Type B pancreatic cell (in vitro differentiated cells): ENCODE data around the gene ADGRG6. TPM values are rescaled to one million over a fixed set of nuclear protein-coding genes. Genes with fewer than 3 reads are reported as not detected.
"Not testable (repeated sequence)": the region's sequence is repeated elsewhere in the genome, so short reads cannot be mapped to it uniquely, and the experiment has no call there.

Experiments used
- DNase-seq: peaks from one replicate; pipeline ENCODE4 v3.0.0; 2021; ENCODE audit warnings: mixed read lengths; ENCODE audit not compliant: unreplicated experiment; ENCODE audit errors: extremely low spot score
- H3K27ac Mint-ChIP-seq: 2 replicates; pipeline ENCODE4 v1.8.0; 2021; ENCODE audit warnings: mild to moderate bottlenecking, mixed read lengths
- H3K27me3 Mint-ChIP-seq: 2 replicates; pipeline ENCODE4 v1.8.0; 2021; ENCODE audit warnings: mixed read lengths
- H3K36me3 Mint-ChIP-seq: 2 replicates; pipeline ENCODE4 v1.8.0; 2021; ENCODE audit warnings: mixed read lengths
- H3K4me1 Mint-ChIP-seq: one replicate; pipeline ENCODE4 v1.8.0; 2021; ENCODE audit warnings: mixed read lengths; ENCODE audit not compliant: unreplicated experiment
- H3K4me3 Mint-ChIP-seq: 2 replicates; pipeline ENCODE4 v1.8.0; 2021; ENCODE audit warnings: mild to moderate bottlenecking, mixed read lengths
- H3K9me3 Mint-ChIP-seq: 2 replicates; pipeline ENCODE4 v1.8.0; 2021; ENCODE audit warnings: mixed read lengths
- CTCF ChIP-seq: fragments of 200-600 bp; sonication (generic); conservative IDR thresholded peaks from 2 replicates; pipeline ENCODE4 v1.5.0; 2021; ENCODE audit warnings: antibody characterized with exemption, mild to moderate bottlenecking
- total RNA-seq: library from RNA; stranded (reverse); gene quantifications from 2 replicates; pipeline ENCODE4 v1.2.1, GENCODE V29; 2021; ENCODE audit warnings: low replicate concordance

The ADGRG6 gene
- total RNA-seq, 1 donor from 2014 or later = 26.7 TPM

- Mint-ChIP-seq H3K36me3 (no peaks in the 10 kb centered on the region), H3K27ac (no peak overlapping the region), H3K9me3 (no peaks in the 10 kb centered on the region), H3K4me1 (peaks cover 8% of the 10 kb centered on the region), H3K27me3 (no peaks in the 10 kb centered on the region), H3K4me3 (no peak overlapping the region)
- no peak for TF ChIP-seq CTCF
- no peak for DNase-seq
Observed at GRCh38 chr6:142339968-142340658, 38.3 kb downstream of the ADGRG6 start.

- Mint-ChIP-seq H3K9me3 (no peaks in the 10 kb centered on the region), H3K27ac (no peak overlapping the region)
Observed at GRCh38 chr6:142341855-142342330, 40.1 kb downstream of the ADGRG6 start.

GRCh38 chr6:142342986-142343385, 41.2 kb downstream of the ADGRG6 start:
- Mint-ChIP-seq H3K9me3 (no peaks in the 10 kb centered on the region), H3K27ac (no peak overlapping the region), H3K4me1 (peaks cover 8% of the 10 kb centered on the region), H3K27me3 (no peaks in the 10 kb centered on the region), H3K4me3 (peak overlapping the region; percentile 57), H3K36me3 (no peaks in the 10 kb centered on the region)
- no peak for DNase-seq
- TF ChIP-seq CTCF = no peak

More at GRCh38 chr6:142341855-142342330, 40.1 kb downstream of the ADGRG6 start:
- H3K4me1 Mint-ChIP-seq = peaks cover 8% of the 10 kb centered on the region
- no peak for DNase-seq
- no peaks in the 10 kb centered on the region for H3K27me3 Mint-ChIP-seq
- no peak for TF ChIP-seq CTCF
- H3K4me3 Mint-ChIP-seq = no peak overlapping the region
- H3K36me3 Mint-ChIP-seq = no peaks in the 10 kb centered on the region

GRCh38 chr6:142343938-142344337, 42.1 kb downstream of the ADGRG6 start:
- no peak for TF ChIP-seq CTCF
- H3K4me3 Mint-ChIP-seq = no peak overlapping the region
- peaks cover 2% of the 10 kb centered on the region for H3K36me3 Mint-ChIP-seq
- no peak for DNase-seq
- H3K27ac Mint-ChIP-seq = no peak overlapping the region
- H3K27me3 Mint-ChIP-seq = no peaks in the 10 kb centered on the region
- H3K4me1 Mint-ChIP-seq = peaks cover 8% of the 10 kb centered on the region
- H3K9me3 Mint-ChIP-seq = no peaks in the 10 kb centered on the region

- H3K36me3 Mint-ChIP-seq = peaks cover 4% of the 10 kb centered on the region
- DNase-seq = no peak
- H3K27me3 Mint-ChIP-seq = no peaks in the 10 kb centered on the region
- H3K27ac Mint-ChIP-seq = no peak overlapping the region
- no peaks in the 10 kb centered on the region for H3K9me3 Mint-ChIP-seq
- no peak overlapping the region for H3K4me3 Mint-ChIP-seq
- H3K4me1 Mint-ChIP-seq = no peaks in the 10 kb centered on the region
- no peak for TF ChIP-seq CTCF
Observed at GRCh38 chr6:142345261-142345660, 43.5 kb downstream of the ADGRG6 start.

GRCh38 chr6:142346166-142346565, 44.4 kb downstream of the ADGRG6 start:
- H3K36me3 Mint-ChIP-seq, H3K27me3 Mint-ChIP-seq, H3K27ac Mint-ChIP-seq, H3K4me3 Mint-ChIP-seq, DNase-seq, H3K4me1 Mint-ChIP-seq, H3K9me3 Mint-ChIP-seq: not testable (repeated sequence)
